Endothelial cell of umbilical vein (primary cell): ENCODE results near the gene CEBPG. TPM values are rescaled to one million over a fixed set of nuclear protein-coding genes. Genes with fewer than 3 reads are reported as not detected.

ENCODE experiments used
- BruUV-seq: library from RNA; stranded (reverse); fragments of 400-500 nt; replicated peaks from 2 replicates; lab custom pipeline; 2021; lab: Mats Ljungman, UMichigan
- CTCF ChIA-PET: fragments of 300-600, 350-600 bp; sonication (Branson Sonifier 250); formaldehyde crosslinking; loops from one replicate; lab custom pipeline; 2021; ENCODE audit warnings: antibody characterized with exemption, inconsistent platforms; lab: Charles Lee
- POLR2A ChIA-PET: fragments of 300-600, 350-600 bp; sonication (Branson Sonifier 250); formaldehyde crosslinking; loops from one replicate; lab custom pipeline; 2021; ENCODE audit warnings: antibody characterized with exemption, inconsistent platforms; lab: Charles Lee
- DNase-seq: peaks from one replicate; pipeline ENCODE4 v3.0.0-alpha.2; 2011; ENCODE audit warnings: low read depth, low spot score
- FAIRE-seq: peaks from 2 replicates; lab custom pipeline; 2011; peaks lifted over from hg19 to GRCh38; lab: Jason Lieb, UNC
- H2AFZ ChIP-seq: 2 replicates; pipeline ENCODE4 v1.6.0; 2012; ENCODE audit warnings: low read depth, low read length, control low read depth, inconsistent platforms
- H3K27ac ChIP-seq: 2 replicates; pipeline ENCODE4 v1.5.1; 2011; ENCODE audit warnings: low read depth, mild to moderate bottlenecking, control low read depth, low read length, moderate library complexity; ENCODE audit not compliant: insufficient read depth
- H3K27me3 ChIP-seq, 2 experiments: 2 replicates each; pipeline versions ENCODE4 v1.6.0 to v1.6.1; 2011; ENCODE audit warnings: low read length in 2 of 2, mixed read lengths in 1 of 2; ENCODE audit not compliant: control insufficient read depth in 2 of 2, insufficient read depth in 2 of 2
- H3K36me3 ChIP-seq, 2 experiments: 2 replicates in 1 of 2; 3 replicates in 1 of 2; pipeline ENCODE4 v1.5.1; 2011; ENCODE audit warnings: low read length in 2 of 2, mild to moderate bottlenecking in 1 of 2, moderate library complexity in 1 of 2; ENCODE audit not compliant: control insufficient read depth in 2 of 2, insufficient read depth in 2 of 2; ENCODE audit errors: extremely low read depth in 1 of 2
- H3K4me1 ChIP-seq: 3 replicates; pipeline ENCODE4 v1.5.1; 2011; ENCODE audit warnings: mild to moderate bottlenecking, low read length; ENCODE audit not compliant: control insufficient read depth, insufficient read depth; ENCODE audit errors: extremely low read depth
- H3K4me2 ChIP-seq: 2 replicates; pipeline ENCODE4 v1.6.1; 2011; ENCODE audit warnings: low read length, control low read depth, mixed read lengths; ENCODE audit not compliant: insufficient read depth
- H3K4me3 ChIP-seq, 3 experiments: fragments of 200-600 bp in 1 of 3; sonication (generic), shearing (Covaris generic) in 1 of 3; replicated peaks in 1 of 3; 2 replicates each; pipeline ENCODE4 v1.5.1; 2011 to 2016; ENCODE audit warnings: control low read depth in 3 of 3, low read length in 3 of 3, mild to moderate bottlenecking in 2 of 3, inconsistent platforms in 1 of 3, low read depth in 1 of 3, moderate library complexity in 1 of 3; ENCODE audit not compliant: insufficient read depth in 1 of 3
- H3K79me2 ChIP-seq: 2 replicates; pipeline ENCODE4 v1.6.0; 2012; ENCODE audit warnings: low read length, inconsistent platforms; ENCODE audit not compliant: control insufficient read depth, insufficient read depth
- H3K9ac ChIP-seq: replicated peaks from 2 replicates; pipeline ENCODE3; 2011; ENCODE audit warnings: low read length, control low read depth; ENCODE audit not compliant: insufficient read depth; ENCODE audit errors: extremely low read depth
- H3K9me1 ChIP-seq: replicated peaks from 3 replicates; pipeline ENCODE4 v1.6.0; 2011; ENCODE audit warnings: mild to moderate bottlenecking, low read length; ENCODE audit not compliant: control insufficient read depth, insufficient read depth; ENCODE audit errors: extremely low read depth
- H3K9me3 ChIP-seq: replicated peaks from 2 replicates; pipeline ENCODE4 v1.5.1; 2012; ENCODE audit warnings: low read length, inconsistent platforms; ENCODE audit not compliant: control insufficient read depth, insufficient read depth
- H4K20me1 ChIP-seq: replicated peaks from 2 replicates; pipeline ENCODE3; 2011; ENCODE audit warnings: mild to moderate bottlenecking, low read length; ENCODE audit not compliant: control insufficient read depth, insufficient read depth; ENCODE audit errors: extremely low read depth
- EZH2 ChIP-seq: IDR thresholded peaks from 2 replicates; pipeline ENCODE4 v1.6.1; 2012; ENCODE audit warnings: borderline replicate concordance, low read depth, mild to moderate bottlenecking, moderate library complexity, low read length, inconsistent platforms; ENCODE audit not compliant: severe bottlenecking
- JUN ChIP-seq: IDR thresholded peaks from 2 replicates; pipeline ENCODE4 v1.6.1; 2011; ENCODE audit warnings: borderline replicate concordance, low read depth; ENCODE audit not compliant: insufficient read length, insufficient read depth
- MAX ChIP-seq: IDR thresholded peaks from 2 replicates; pipeline ENCODE4 v1.6.1; 2011; ENCODE audit not compliant: insufficient read depth, insufficient read length
- MYC ChIP-seq: IDR thresholded peaks from one replicate; pipeline ENCODE4 v1.6.1; 2011; ENCODE audit warnings: mild to moderate bottlenecking, low read depth, low read length
- POLR2AphosphoS5 ChIP-seq: IDR thresholded peaks from 2 replicates; pipeline ENCODE4 v1.6.1; 2012; ENCODE audit warnings: low read depth, mild to moderate bottlenecking, control low read depth, low read length, moderate library complexity; ENCODE audit not compliant: insufficient read depth
- dilution Hi-C: fragments of 300-500 bp; cut with MboI; formaldehyde crosslinking; loops from one replicate; pipeline ENCODE4 v1.15.0; 2019; ENCODE audit warnings: low sequenced_read_pairs; ENCODE audit not compliant: extremely low pct_ligation_motif_present
- intact Hi-C: fragments of 100-400 bp; cut with micrococcal nuclease; formaldehyde crosslinking; loops from one replicate; pipeline ENCODE4 v1.10.0; 2022
- polyA plus RNA-seq, 4 experiments: library from polyadenylated mRNA; depleted of rRNA in 3 of 4; stranded (reverse) in 3 of 4; unstranded in 1 of 4; fragments of >200 nt; gene quantifications; 2 replicates each; pipeline versions ENCODE4 v1.2.1 to v1.2.3, GENCODE V29; 2011 to 2012; ENCODE audit warnings: missing spikeins in 1 of 4
- total RNA-seq: library from RNA; stranded (reverse); gene quantifications from 2 replicates; pipeline ENCODE4 v1.2.3, GENCODE V29; 2021
- TF ChIP-seq, protein P1 (sequence below), 2 donors: IDR thresholded peaks; 1 replicate in 1 of 2; 2 replicates in 1 of 2; pipeline ENCODE4 v1.5.1; 2011; ENCODE audit warnings: low read length in 2 of 2, mild to moderate bottlenecking in 2 of 2, moderate library complexity in 2 of 2, control low read depth in 1 of 2, inconsistent platforms in 1 of 2, low read depth in 1 of 2; ENCODE audit not compliant: insufficient read depth in 1 of 2; ENCODE audit errors: extremely low read depth in 1 of 2

CEBPG gene
- total and polyA plus RNA-seq, 2 donors (not counting 3 experiments of a cell fraction or from before 2014, with no cell fraction given), result 10.2 to 24.6 TPM

DNA sequence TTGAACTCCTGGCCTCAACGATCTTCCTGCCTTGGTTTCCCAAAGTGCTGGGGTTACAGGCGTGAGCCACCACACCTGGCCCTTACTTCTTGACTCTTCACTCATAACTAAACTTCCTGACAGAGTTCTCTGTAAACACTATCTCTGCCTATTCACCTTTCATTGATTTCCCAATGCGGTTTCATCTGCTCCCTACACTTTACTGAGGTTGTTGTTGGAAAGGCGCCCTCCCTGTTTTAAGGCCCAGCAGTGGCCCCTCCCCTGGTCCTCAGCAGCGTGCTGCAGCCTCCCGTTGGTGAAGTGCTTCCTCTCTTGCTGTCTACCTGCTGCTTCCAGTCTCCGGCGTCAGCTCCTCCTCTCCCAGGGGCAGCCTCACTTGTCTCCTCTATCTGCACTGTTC lies 44.4 kb upstream of the CEBPG start:
- dilution Hi-C loops, result no loop called here
- H4K20me1 ChIP-seq, result no peaks in the 10 kb centered on the region
- H3K27ac ChIP-seq, result no peak overlapping the region
- H2AFZ ChIP-seq, result no peak overlapping the region
- TF ChIP-seq, protein P1, sequence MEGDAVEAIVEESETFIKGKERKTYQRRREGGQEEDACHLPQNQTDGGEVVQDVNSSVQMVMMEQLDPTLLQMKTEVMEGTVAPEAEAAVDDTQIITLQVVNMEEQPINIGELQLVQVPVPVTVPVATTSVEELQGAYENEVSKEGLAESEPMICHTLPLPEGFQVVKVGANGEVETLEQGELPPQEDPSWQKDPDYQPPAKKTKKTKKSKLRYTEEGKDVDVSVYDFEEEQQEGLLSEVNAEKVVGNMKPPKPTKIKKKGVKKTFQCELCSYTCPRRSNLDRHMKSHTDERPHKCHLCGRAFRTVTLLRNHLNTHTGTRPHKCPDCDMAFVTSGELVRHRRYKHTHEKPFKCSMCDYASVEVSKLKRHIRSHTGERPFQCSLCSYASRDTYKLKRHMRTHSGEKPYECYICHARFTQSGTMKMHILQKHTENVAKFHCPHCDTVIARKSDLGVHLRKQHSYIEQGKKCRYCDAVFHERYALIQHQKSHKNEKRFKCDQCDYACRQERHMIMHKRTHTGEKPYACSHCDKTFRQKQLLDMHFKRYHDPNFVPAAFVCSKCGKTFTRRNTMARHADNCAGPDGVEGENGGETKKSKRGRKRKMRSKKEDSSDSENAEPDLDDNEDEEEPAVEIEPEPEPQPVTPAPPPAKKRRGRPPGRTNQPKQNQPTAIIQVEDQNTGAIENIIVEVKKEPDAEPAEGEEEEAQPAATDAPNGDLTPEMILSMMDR (IDR thresholded peaks at IDR 0.05; ENCODE audit: extremely low read depth in 1 of 2, insufficient read depth in 1 of 2, low read depth in 1 of 2, low read length in 2 of 2), result no peak
- TF ChIP-seq MYC (no peak), POLR2AphosphoS5 (no peak), EZH2 (no peak), MAX (no peak), JUN (no peak)
- no peaks in the 10 kb centered on the region for H3K9me1 ChIP-seq
- FAIRE-seq (no peak), DNase-seq (no peak)
- no peaks in the 10 kb centered on the region for H3K9me3 ChIP-seq
- H3K9ac ChIP-seq, result no peak overlapping the region
- no peak overlapping the region for H3K4me3 ChIP-seq
- no peaks in the 10 kb centered on the region for H3K79me2 ChIP-seq
- ChIA-PET CTCF (no interaction called here), POLR2A (no interaction called here)
- no TSS peak for BruUV-seq
- intact Hi-C loops, result no loop called here
- H3K4me2 ChIP-seq, result no peak overlapping the region
- H3K36me3 ChIP-seq, result no peaks in the 10 kb centered on the region
- H3K4me1 ChIP-seq, result no peaks in the 10 kb centered on the region
- H3K27me3 ChIP-seq, result peaks cover 0 to 2% of the 10 kb centered on the region in 2 experiments
